ENCODE measurements around the gene ATP4A.

The ATP4A gene

DNA sequence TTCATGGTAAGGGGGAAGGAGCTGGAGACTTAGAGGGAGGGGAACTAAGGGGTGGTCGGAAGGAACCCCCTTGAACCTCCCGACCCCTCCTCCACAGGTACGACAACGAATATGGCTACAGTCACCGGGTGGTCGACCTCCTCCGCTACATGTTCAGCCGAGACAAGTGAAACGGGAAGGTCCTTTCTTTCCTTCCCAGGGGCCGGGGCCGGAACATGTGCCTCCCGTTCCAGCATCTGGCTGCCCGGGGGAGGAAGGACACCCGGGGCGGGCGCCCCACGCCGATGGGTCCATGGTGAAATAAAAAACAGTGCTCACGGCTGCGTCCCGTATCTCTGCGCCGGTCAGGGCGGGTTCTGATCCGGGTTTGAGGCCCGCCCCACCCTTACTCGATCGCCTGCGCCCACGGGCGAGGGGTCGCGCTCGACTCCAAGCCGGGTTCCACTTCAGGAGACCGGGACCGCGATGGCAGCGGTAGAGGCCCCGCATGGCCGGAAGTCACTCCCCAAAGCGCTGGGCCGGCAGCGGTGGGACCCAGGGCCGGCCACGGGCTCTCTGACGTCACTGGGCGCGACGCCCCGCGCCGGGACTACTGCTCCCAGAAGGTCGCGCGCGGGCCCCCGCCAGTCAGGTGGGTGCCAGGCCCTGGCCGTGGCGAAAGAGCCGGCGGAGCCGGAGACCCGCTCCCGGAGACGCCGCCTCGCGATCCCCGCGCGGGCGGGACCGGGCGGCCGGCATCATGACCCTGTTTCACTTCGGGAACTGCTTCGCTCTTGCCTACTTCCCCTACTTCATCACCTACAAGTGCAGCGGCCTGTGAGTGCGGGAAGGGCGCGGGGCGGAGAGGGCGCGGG, 18.2 kb downstream of the ATP4A start, which contains the start of gene TMEM147:
TSS of gene TMEM147 (plus strand) at position 626 of the 854 bp plus-strand sequence. CDS start at position 740, 114 bp downstream.
- peak within 1 kb of the TSS; percentile 82 for H3K27ac ChIP-seq (ENCODE audit: low read length)
- peaks cover 7% of the 10 kb centered on the region; the same call in 1 of the 2 replicates for H3K4me1 ChIP-seq (ENCODE audit: insufficient read depth, low read length)
- no peaks in the 10 kb centered on the region for H3K9me3 ChIP-seq (ENCODE audit: insufficient read depth, low read depth, low read length)
- H3K36me3 ChIP-seq (ENCODE audit: insufficient read depth, low read depth, low read length), result peaks cover 45% of the 10 kb centered on the region
- H3K9ac ChIP-seq (ENCODE audit: low read depth, low read length), result peak within 1 kb of the TSS; percentile 97
- peak within 1 kb of the TSS; percentile 99 for H3K4me3 ChIP-seq (ENCODE audit: low read length)
- no peaks in the 10 kb centered on the region for H3K27me3 ChIP-seq (ENCODE audit: insufficient read depth, low read length)

DNA sequence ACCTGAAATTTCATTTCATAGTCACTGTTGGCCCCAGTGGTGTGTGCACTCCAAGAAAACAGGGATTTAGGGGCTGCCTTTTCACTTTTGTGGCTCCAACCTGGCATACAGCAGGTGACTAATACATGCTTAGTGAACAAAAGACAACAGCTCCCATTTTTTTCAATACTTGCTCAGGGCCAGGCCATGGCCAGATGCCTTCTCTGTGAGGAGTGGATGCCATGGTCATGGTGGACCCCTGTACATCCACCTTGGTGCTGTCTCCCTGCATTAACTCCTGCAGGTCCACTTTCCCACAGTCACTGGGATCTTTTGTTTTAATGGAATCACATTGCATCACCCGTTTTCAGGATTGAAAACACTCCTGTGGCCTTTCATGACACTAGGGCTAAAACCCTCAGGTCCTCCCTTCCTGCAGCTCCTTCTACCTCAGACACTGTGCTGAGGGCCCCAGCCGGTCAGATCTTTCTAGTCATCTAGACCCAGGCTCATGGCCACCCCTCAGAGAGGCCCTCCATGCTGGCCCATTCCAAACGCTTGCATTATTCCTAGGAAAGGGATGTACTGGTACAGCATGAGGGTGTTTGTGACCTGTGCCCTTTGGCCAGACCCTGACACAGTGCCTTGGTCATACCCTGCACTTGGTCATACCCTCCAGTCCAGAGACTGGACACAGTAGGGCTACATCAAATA, 19.2 kb downstream of the ATP4A start:
- H3K36me3 ChIP-seq (ENCODE audit: insufficient read depth, low read depth, low read length), result peaks cover 44% of the 10 kb centered on the region
- H3K27ac ChIP-seq (ENCODE audit: low read length), result no peak overlapping the region
- H3K27me3 ChIP-seq (ENCODE audit: insufficient read depth, low read length), result no peaks in the 10 kb centered on the region
- peak overlapping the region; percentile 97 for H3K9ac ChIP-seq (ENCODE audit: low read depth, low read length)
- peaks cover 9% of the 10 kb centered on the region; the same call in 1 of the 2 replicates for H3K4me1 ChIP-seq (ENCODE audit: insufficient read depth, low read length)
- peak overlapping the region; percentile 99 for H3K4me3 ChIP-seq (ENCODE audit: low read length)
- no peaks in the 10 kb centered on the region for H3K9me3 ChIP-seq (ENCODE audit: insufficient read depth, low read depth, low read length)

DNA sequence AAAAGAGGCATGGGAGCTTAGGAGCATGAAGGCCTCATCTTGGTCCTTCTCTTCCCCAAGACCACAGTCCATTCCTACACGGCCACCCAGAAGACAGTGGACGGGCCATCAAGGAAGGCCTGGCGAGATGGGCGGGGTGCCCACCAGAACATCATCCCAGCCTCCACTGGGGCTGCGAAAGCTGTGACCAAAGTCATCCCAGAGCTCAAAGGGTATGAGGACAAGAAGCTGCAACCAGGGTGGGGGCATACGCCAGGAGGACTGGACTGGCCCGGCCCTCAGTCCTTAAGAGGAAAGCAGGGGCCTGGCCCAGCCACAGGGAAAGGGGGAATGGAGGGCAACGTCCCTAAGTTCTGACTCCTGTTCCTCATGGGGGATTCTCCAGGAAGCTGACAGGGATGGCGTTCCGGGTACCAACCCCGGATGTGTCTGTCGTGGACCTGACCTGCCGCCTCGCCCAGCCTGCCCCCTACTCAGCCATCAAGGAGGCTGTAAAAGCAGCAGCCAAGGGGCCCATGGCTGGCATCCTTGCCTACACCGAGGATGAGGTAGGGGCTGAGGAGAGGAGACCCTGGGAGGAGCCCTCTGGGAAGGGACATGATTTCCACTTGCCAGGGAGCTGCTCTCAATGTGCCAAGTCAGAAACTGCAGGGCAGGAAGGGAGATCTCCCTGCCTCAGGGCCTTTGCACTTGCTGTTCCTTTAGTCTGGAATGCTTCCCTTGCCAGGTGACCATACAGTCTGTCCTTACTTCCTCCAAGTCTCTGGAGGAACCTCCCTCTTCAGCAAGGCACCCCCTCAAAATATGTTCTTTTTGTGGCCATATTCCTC, 20.0 kb downstream of the ATP4A start:
- H3K4me1 ChIP-seq (ENCODE audit: insufficient read depth, low read length), result peaks cover 10% of the 10 kb centered on the region; the same call in 1 of the 2 replicates
- peaks cover 44% of the 10 kb centered on the region for H3K36me3 ChIP-seq (ENCODE audit: insufficient read depth, low read depth, low read length)
- H3K9me3 ChIP-seq (ENCODE audit: insufficient read depth, low read depth, low read length), result no peaks in the 10 kb centered on the region
- H3K9ac ChIP-seq (ENCODE audit: low read depth, low read length), result no peak overlapping the region
- H3K4me3 ChIP-seq (ENCODE audit: low read length), result no peak overlapping the region
- no peak overlapping the region for H3K27ac ChIP-seq (ENCODE audit: low read length)
- H3K27me3 ChIP-seq (ENCODE audit: insufficient read depth, low read length), result no peaks in the 10 kb centered on the region

DNA sequence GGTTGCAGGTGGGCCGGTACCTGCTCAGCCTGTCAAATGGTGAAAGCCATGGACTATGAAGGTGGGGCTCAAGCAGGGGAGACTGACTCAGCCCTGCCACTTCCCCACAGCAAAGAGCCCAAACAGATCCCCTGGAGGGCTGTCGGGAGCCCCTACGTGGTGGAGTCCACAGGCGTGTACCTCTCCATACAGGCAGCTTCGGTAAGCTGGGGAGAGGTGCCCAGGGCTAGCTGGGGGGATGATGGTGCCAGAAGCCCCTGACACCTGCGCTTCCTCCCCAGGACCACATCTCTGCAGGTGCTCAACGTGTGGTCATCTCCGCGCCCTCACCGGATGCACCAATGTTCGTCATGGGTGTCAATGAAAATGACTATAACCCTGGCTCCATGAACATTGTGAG, 21.2 kb downstream of the ATP4A start:
- Histone ChIP-seq H3K9ac (ENCODE audit: low read depth, low read length) (no peak overlapping the region), H3K4me3 (ENCODE audit: low read length) (no peak overlapping the region)

DNA sequence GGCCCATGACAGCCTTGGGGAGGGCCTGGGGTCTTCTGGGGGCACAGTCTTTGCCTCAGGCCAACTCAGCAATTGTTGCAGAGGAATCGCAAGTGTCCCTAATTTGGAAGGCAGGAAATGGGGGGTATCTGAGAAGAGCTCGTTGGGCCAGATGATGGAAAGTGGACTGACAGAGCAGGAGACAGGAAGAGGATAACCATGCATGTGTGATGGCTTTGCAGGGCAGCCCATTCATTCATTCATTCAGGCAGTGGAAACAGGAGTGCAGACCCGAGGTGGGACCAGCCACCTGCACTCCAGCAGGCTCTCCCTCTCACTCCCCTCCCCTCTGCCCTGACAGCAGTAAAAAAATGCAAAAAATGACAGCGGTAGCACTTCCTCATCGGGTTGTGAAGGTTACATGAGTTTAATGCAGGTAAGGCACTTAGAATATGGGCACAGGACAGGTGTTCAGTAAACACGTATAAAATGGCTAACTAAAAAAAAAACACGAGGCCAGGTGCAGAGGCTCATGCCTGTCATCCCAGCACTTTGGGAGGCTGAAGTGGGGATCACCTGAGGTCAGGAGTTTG, 23.0 kb downstream of the ATP4A start:
- H3K36me3 ChIP-seq (ENCODE audit: insufficient read depth, low read depth, low read length), result peaks cover 29% of the 10 kb centered on the region
- no peaks in the 10 kb centered on the region for H3K27me3 ChIP-seq (ENCODE audit: insufficient read depth, low read length)
- H3K4me1 ChIP-seq (ENCODE audit: insufficient read depth, low read length), result peaks cover 11% of the 10 kb centered on the region; the same call in 1 of the 2 replicates
- no peak overlapping the region for H3K27ac ChIP-seq (ENCODE audit: low read length)
- no peak overlapping the region for H3K9ac ChIP-seq (ENCODE audit: low read depth, low read length)
- no peaks in the 10 kb centered on the region for H3K9me3 ChIP-seq (ENCODE audit: insufficient read depth, low read depth, low read length)
- no peak overlapping the region for H3K4me3 ChIP-seq (ENCODE audit: low read length)

More for the DNA sequence above, 21.2 kb downstream of the ATP4A start:
- H3K36me3 ChIP-seq (ENCODE audit: insufficient read depth, low read depth, low read length), result peaks cover 35% of the 10 kb centered on the region
- H3K27ac ChIP-seq (ENCODE audit: low read length), result no peak overlapping the region
- no peaks in the 10 kb centered on the region for H3K9me3 ChIP-seq (ENCODE audit: insufficient read depth, low read depth, low read length)
- peaks cover 10% of the 10 kb centered on the region for H3K4me1 ChIP-seq (ENCODE audit: insufficient read depth, low read length)
- H3K27me3 ChIP-seq (ENCODE audit: insufficient read depth, low read length), result no peaks in the 10 kb centered on the region

DNA sequence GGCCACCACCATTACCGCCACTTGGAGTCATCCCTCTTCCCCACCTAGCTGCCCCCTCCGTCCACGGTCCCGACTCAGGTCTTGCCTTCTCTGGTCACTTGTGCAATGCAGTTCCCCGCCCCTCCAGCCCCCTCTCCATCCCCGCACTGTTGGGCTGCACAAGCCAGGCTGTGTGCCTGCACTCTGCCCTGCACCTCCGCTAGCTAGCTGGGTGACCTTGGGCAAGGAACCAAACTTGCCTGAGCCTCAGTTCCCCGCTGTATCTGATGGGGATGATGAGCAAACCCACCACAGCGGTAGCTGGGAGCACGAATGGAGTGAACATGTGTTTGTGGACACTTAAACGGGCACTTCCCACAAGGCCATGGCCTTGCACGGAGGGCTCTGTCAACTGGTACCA, 23.6 kb downstream of the ATP4A start:
- no peak overlapping the region for H3K4me3 ChIP-seq (ENCODE audit: low read length)
- peaks cover 11% of the 10 kb centered on the region; the same call in 1 of the 2 replicates for H3K4me1 ChIP-seq (ENCODE audit: insufficient read depth, low read length)

DNA sequence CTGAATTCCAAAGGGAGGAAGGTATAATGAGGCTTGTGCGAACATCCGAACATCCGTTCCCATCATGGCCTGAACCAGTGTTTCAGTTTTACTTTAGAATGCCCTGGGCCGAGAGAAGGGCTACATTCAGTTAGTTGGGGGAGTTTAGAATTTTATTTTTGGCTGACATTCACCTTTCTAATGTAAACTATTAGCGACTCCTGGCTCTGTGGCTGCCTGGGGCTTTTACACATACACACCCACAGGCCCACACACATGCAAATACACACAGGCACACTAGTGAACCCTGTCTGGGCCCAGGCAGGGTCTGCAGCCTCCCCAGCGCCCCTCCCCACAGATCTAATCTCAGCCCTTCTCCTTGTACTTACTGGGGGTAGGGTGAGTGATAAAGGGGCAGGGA, 24.1 kb downstream of the ATP4A start:
- Histone ChIP-seq H3K27me3 (ENCODE audit: insufficient read depth, low read length) (no peaks in the 10 kb centered on the region; the same call in 1 of the 2 replicates), H3K36me3 (ENCODE audit: insufficient read depth, low read depth, low read length) (peaks cover 29% of the 10 kb centered on the region), H3K4me1 (ENCODE audit: insufficient read depth, low read length) (peaks cover 9% of the 10 kb centered on the region; the same call in 1 of the 2 replicates), H3K9me3 (ENCODE audit: insufficient read depth, low read depth, low read length) (no peaks in the 10 kb centered on the region), H3K4me3 (ENCODE audit: low read length) (no peak overlapping the region), H3K27ac (ENCODE audit: low read length) (no peak overlapping the region), H3K9ac (ENCODE audit: low read depth, low read length) (no peak overlapping the region)

More for the DNA sequence above, 23.6 kb downstream of the ATP4A start:
- Histone ChIP-seq H3K27ac (ENCODE audit: low read length) (no peak overlapping the region), H3K9me3 (ENCODE audit: insufficient read depth, low read depth, low read length) (no peaks in the 10 kb centered on the region), H3K36me3 (ENCODE audit: insufficient read depth, low read depth, low read length) (peaks cover 29% of the 10 kb centered on the region), H3K27me3 (ENCODE audit: insufficient read depth, low read length) (no peaks in the 10 kb centered on the region), H3K9ac (ENCODE audit: low read depth, low read length) (no peak overlapping the region)

DNA sequence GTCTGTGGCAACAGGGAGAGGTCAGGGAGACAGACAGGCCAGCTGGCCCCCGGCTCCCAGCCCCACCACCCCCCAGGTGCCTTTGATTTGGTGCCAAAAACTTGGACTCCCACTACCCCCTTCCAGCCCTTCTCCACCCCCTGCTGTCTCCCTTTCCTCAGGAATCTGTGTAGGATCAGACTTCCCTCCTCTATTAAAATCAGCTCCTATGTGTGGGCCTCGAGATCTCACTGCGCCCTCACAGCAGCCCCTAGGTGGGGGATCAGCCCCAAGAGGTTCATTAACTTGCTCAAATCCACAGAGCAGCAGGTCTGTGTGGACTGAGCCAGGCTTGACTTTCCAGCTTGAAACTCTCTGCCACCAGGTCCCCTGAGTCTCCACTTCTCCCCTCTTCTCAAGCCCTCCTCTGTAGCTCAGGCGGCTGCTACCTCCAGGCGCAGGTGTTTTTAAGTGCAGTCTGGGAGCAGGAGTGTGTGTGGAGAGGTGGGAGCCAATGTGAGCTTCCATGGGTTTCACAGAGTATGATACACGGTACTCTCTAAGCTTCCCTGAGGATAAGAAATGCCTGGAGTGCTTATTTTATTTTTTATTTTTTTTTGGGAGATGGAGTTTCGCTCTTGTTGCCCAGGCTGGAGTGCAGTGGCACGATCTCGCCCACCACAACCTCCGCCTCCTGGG, 28.5 kb downstream of the ATP4A start:
- Histone ChIP-seq H3K36me3 (ENCODE audit: insufficient read depth, low read depth, low read length) (peaks cover under 1% of the 10 kb centered on the region; the same call in 1 of the 2 replicates), H3K27ac (ENCODE audit: low read length) (no peak overlapping the region), H3K9ac (ENCODE audit: low read depth, low read length) (no peak overlapping the region), H3K9me3 (ENCODE audit: insufficient read depth, low read depth, low read length) (no peaks in the 10 kb centered on the region), H3K4me3 (ENCODE audit: low read length) (no peak overlapping the region), H3K4me1 (ENCODE audit: insufficient read depth, low read length) (peaks cover 8% of the 10 kb centered on the region; the same call in 1 of the 2 replicates), H3K27me3 (ENCODE audit: insufficient read depth, low read length) (peaks cover 10% of the 10 kb centered on the region; the same call in 1 of the 2 replicates)

DNA sequence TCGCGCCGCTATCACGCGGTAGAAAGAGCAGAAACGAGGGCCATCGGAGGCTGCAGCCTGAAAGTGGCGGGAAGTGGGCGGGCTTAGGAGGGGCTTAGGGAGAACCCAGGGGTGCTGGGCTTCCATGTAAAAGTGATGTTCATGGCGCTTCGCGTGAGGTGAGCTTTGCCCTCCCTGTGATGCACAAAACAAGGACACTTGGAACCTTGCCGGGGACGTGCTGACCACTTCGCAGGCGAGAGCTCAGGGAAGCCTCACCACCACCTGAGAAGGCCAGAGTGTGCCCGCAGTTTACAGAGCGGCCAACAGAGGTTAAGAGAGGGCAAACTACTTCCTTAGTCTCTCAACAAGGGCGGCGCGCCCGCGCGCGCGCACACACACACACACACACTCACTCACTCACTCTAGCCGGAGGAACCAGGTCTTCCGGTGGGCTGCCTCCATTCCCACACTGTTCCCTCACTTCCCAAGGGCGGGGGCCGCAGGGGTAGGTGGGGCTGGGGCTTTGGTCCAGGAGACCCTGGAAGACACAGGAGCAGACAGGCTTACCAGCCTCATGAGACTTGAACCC, 29.6 kb downstream of the ATP4A start:
- H3K9me3 ChIP-seq (ENCODE audit: insufficient read depth, low read depth, low read length), result no peaks in the 10 kb centered on the region
- peaks cover 10% of the 10 kb centered on the region; the same call in 1 of the 2 replicates for H3K27me3 ChIP-seq (ENCODE audit: insufficient read depth, low read length)
- H3K9ac ChIP-seq (ENCODE audit: low read depth, low read length), result no peak overlapping the region
- H3K36me3 ChIP-seq (ENCODE audit: insufficient read depth, low read depth, low read length), result no peaks in the 10 kb centered on the region
- H3K4me3 ChIP-seq (ENCODE audit: low read length), result no peak overlapping the region
- H3K4me1 ChIP-seq (ENCODE audit: insufficient read depth, low read length), result peaks cover 4% of the 10 kb centered on the region; the same call in 1 of the 2 replicates
- no peak overlapping the region for H3K27ac ChIP-seq (ENCODE audit: low read length)

DNA sequence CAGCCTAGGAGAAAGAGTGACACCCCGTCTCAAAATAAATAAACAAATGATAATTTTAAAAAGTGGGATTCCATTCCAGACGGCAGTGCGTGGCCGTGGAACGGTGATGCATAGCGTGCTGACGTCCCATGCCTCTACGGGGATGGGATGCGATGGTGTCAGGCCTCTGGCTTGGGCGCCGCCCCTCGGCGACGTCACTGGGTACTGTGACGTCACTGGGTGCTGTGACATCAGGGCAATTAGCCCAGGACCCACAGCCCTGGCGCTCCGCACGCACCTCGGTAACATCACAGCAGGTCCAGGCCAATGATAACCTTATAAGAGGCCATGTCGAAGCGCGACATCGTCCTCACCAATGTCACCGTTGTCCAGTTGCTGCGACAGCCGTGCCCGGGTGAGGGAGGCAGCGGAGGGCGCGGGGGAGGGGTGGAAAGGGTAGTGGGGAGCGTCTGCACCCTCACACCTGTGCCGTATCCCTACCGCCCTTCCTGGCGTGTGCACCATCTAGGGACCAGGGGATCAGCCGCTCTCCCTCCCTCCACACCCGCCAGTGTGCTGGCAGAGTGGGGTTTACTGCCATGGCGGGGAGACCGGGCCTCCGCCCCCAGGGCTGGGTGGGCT, 30.1 kb downstream of the ATP4A start, which contains the start of gene GAPDHS:
TSS of gene GAPDHS (plus strand) at position 256 of the 621 bp plus-strand sequence. CDS start at position 328, 72 bp downstream.
- peaks cover 4% of the 10 kb centered on the region; the same call in 1 of the 2 replicates for H3K4me1 ChIP-seq (ENCODE audit: insufficient read depth, low read length)
- peaks cover 10% of the 10 kb centered on the region; the same call in 1 of the 2 replicates for H3K27me3 ChIP-seq (ENCODE audit: insufficient read depth, low read length)
- H3K9ac ChIP-seq (ENCODE audit: low read depth, low read length), result no peak within 1 kb of the TSS
- H3K36me3 ChIP-seq (ENCODE audit: insufficient read depth, low read depth, low read length), result no peaks in the 10 kb centered on the region
- H3K9me3 ChIP-seq (ENCODE audit: insufficient read depth, low read depth, low read length), result no peaks in the 10 kb centered on the region
- no peak within 1 kb of the TSS for H3K4me3 ChIP-seq (ENCODE audit: low read length)
- H3K27ac ChIP-seq (ENCODE audit: low read length), result no peak within 1 kb of the TSS
